Astrocyte of the cerebellum (primary cell): ENCODE measurements around the gene BANP.
"Not testable (repeated sequence)": the region's sequence is repeated elsewhere in the genome, so short reads cannot be mapped to it uniquely, and the experiment has no call there.

ENCODE experiments used
- DNase-seq: peaks from one replicate; pipeline ENCODE4 v3.0.0-alpha.2; 2011; ENCODE audit warnings: low read depth
- H3K4me3 ChIP-seq: 2 replicates; pipeline ENCODE4 v1.5.1; 2011; ENCODE audit warnings: mild to moderate bottlenecking, low read depth, low read length, moderate library complexity
- in situ Hi-C: cut with HindIII; loops from 2 replicates; pipeline ENCODE4 v1.10.0; 2017; ENCODE audit warnings: low sequenced_read_pairs
- TF ChIP-seq, protein P1 (sequence below): IDR thresholded peaks from 2 replicates; pipeline ENCODE4 v1.5.1; 2012; ENCODE audit warnings: low read length, low read depth, moderate library complexity, mild to moderate bottlenecking; ENCODE audit errors: missing control alignments

The BANP gene

DNA sequence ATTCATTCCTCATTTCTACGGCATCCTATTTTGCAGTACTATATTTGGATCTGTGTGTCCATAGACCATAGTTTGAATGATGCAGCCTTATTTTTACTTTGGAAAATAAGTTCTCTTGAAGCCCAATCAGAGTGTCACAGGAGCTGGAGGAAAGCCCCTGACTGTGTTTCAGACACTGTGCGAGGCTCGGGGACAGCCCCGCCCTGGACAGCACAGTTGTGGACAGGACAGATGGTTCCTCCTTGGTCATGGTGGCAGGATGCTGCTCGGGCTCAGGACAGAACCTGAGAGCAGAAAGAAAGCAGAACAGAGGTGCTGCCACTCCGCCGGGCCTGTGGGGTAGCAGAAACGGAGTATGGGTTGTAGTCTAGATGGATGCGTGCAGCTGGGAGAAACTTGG is 22.9 kb downstream of the BANP start:
- no peak overlapping the region for H3K4me3 ChIP-seq
- TF ChIP-seq, protein P1, sequence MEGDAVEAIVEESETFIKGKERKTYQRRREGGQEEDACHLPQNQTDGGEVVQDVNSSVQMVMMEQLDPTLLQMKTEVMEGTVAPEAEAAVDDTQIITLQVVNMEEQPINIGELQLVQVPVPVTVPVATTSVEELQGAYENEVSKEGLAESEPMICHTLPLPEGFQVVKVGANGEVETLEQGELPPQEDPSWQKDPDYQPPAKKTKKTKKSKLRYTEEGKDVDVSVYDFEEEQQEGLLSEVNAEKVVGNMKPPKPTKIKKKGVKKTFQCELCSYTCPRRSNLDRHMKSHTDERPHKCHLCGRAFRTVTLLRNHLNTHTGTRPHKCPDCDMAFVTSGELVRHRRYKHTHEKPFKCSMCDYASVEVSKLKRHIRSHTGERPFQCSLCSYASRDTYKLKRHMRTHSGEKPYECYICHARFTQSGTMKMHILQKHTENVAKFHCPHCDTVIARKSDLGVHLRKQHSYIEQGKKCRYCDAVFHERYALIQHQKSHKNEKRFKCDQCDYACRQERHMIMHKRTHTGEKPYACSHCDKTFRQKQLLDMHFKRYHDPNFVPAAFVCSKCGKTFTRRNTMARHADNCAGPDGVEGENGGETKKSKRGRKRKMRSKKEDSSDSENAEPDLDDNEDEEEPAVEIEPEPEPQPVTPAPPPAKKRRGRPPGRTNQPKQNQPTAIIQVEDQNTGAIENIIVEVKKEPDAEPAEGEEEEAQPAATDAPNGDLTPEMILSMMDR: no peak
- in situ Hi-C loops: no loop called here
- DNase-seq: no peak

DNA sequence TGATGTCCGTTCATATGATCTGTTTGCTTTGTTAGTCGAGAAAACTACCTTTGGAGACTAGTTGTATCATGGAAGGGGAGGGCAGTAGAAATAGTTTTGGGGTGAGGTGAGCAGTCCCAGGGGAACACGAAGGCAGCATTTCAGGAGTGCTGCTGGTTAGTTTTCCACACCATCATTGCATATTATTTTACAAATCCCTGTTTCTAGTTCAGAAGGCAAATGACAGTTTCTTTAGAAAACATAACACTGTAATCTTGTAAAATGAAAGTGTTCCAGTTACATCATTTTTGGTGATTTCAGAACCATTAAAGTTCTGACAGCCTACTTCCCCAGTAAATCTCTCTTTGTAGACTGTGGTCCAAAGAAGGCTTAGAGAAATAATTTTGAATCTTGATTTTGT is 25.4 kb downstream of the BANP start:
- DNase-seq: no peak
- no peak overlapping the region for H3K4me3 ChIP-seq
- in situ Hi-C loops: no loop called here
- TF ChIP-seq, protein P1: no peak

DNA sequence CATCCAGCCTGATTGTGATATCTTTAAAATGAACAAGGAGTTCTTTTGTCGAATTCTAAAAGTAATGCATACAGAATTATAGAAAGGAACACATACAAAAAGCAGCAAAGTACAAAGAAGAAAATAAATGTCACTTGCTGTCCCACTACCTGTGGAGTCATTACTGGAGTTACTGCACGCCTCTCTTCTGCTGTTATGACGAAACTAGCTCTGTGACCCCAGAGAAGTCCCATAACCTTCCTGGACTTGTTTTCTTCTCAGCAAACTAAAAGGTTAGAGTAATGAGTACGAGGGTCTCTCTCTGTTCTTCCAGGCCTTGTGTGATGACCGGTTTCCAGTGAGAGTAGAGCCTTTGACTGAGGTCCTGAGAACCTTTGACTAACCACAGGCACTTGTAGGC is 26.9 kb downstream of the BANP start:
- TF ChIP-seq, protein P1: no peak
- in situ Hi-C loops: no loop called here
- H3K4me3 ChIP-seq: no peak overlapping the region
- no peak for DNase-seq

- TF ChIP-seq, protein P1: no peak
- H3K4me3 ChIP-seq: no peak overlapping the region
- DNase-seq: no peak
- in situ Hi-C loops: no loop called here
Measured at GRCh38 chr16:87979352-87979751, 28.1 kb downstream of the BANP start.

GRCh38 chr16:87979911-87980630 is 28.8 kb downstream of the BANP start:
- in situ Hi-C loops: not testable (repeated sequence)

DNA sequence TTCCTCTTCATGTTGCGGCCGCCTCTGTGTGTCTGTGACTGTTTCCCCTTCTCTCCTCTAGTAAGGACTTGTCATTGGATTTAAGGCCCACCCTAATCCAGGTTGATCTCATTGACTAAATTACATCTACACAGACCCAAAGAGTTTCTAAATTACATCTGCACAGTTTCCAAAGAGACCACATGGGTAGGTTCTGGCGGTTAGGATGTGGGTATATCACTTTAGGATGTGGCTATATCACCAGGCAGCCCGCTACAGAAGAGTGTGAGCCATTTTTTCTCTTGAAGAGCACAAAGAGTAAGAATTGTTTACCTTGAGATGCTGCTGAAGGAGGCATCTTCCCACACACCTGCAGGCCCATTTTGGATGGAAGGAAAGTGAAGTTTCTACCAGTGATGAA is 30.1 kb downstream of the BANP start:
- in situ Hi-C loops, H3K4me3 ChIP-seq, DNase-seq: not testable (repeated sequence)

More at GRCh38 chr16:87979911-87980630, 28.8 kb downstream of the BANP start:
- H3K4me3 ChIP-seq, DNase-seq: not testable (repeated sequence)

DNA sequence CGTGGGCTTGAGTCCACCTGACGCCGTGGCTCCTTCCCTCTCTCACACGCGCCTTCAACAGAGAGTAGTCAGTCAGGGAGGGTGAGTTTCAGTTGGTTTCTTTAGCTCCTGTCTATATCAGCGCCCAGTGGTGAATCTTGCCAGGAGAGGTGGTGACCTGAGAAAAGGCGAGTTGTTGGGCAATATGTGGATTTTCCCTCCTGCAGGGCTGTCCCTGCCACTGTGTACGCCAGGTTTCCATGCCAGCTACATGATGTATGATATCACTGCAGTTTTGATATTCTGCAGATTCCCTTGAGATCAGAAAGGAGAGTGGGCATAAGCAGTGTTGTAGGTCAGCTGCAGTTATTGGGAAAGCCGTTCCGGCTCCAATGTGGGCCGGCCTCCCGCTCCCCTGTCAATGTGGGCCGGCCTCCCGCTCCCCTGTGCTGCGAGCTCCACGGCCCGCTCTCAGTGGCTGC is 31.4 kb downstream of the BANP start:
- TF ChIP-seq, protein P1: no peak
- no peak for DNase-seq
- no peak overlapping the region for H3K4me3 ChIP-seq
- in situ Hi-C loops: no loop called here
